ENCODE results near the gene MED13L. TPM values are rescaled to one million over a fixed set of nuclear protein-coding genes. Genes with fewer than 3 reads are reported as not detected.

The MED13L gene
- total and polyA plus RNA-seq, 2 donors (not counting 3 experiments of a cell fraction or from before 2014, with no cell fraction given) = 27.4 to 93.6 TPM

DNA sequence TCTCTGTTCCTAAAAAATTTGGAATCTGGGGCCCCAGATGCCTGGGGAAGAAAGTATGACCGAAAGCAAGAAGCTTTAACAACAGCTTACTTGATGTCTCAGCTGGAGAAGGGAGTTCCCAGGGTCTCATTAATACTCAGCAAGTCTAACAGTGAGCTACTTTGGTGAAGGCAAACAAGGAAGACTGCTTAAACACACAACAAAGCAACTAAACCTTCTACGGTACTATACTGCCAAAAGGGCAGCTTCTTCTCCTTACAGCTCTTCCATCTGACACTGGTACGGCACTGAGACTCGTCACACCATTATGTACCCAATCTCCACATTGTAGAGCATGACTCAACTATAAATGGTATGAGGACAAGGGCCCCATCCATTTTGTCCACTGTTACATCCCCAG is 213.0 kb downstream of the MED13L start:
- Histone ChIP-seq H3K4me1 (ENCODE audit: control insufficient read depth, extremely low read depth, insufficient read depth, low read length) (peaks cover 3% of the 10 kb centered on the region), H3K9me3 (replicated peaks; ENCODE audit: control insufficient read depth, insufficient read depth, low read length) (no peaks in the 10 kb centered on the region), H3K27ac (ENCODE audit: insufficient read depth, low read depth, low read length) (no peak overlapping the region), H3K4me3 (replicated peaks in 1 of 3; ENCODE audit: insufficient read depth in 1 of 3, low read depth in 1 of 3, low read length in 3 of 3) (no peak overlapping the region), H3K9ac (replicated peaks; ENCODE audit: extremely low read depth, insufficient read depth, low read length) (no peak overlapping the region), H3K9me1 (replicated peaks; ENCODE audit: control insufficient read depth, extremely low read depth, insufficient read depth, low read length) (no peaks in the 10 kb centered on the region), H4K20me1 (replicated peaks; ENCODE audit: control insufficient read depth, extremely low read depth, insufficient read depth, low read length) (peaks cover 2% of the 10 kb centered on the region), H3K27me3 (ENCODE audit: control insufficient read depth in 2 of 2, insufficient read depth in 2 of 2, low read length in 2 of 2) (no peaks in the 10 kb centered on the region), H3K36me3 (ENCODE audit: control insufficient read depth in 2 of 2, extremely low read depth in 1 of 2, insufficient read depth in 2 of 2, low read length in 2 of 2) (no peaks in the 10 kb centered on the region), H2AFZ (ENCODE audit: low read depth, low read length) (no peak overlapping the region), H3K79me2 (ENCODE audit: control insufficient read depth, insufficient read depth, low read length) (peaks cover 20% of the 10 kb centered on the region), H3K4me2 (ENCODE audit: insufficient read depth, low read length) (no peak overlapping the region)
- intact Hi-C loops (cut with micrococcal nuclease) (no loop called here), dilution Hi-C loops (cut with MboI; ENCODE audit: extremely low pct_ligation_motif_present, low sequenced_read_pairs) (no loop called here)
- FAIRE-seq (no peak), DNase-seq (ENCODE audit: low read depth, low spot score) (no peak)
- no peak for TF ChIP-seq POLR2A (IDR thresholded peaks at IDR 0.05; ENCODE audit: low read depth, low read length)
- TF ChIP-seq EZH2 (IDR thresholded peaks at IDR 0.05; ENCODE audit: borderline replicate concordance, low read depth, low read length, severe bottlenecking) = no peak
- TF ChIP-seq, protein P1, sequence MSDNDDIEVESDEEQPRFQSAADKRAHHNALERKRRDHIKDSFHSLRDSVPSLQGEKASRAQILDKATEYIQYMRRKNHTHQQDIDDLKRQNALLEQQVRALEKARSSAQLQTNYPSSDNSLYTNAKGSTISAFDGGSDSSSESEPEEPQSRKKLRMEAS (IDR thresholded peaks at IDR 0.05; ENCODE audit: insufficient read depth, insufficient read length) = no peak
- TF ChIP-seq POLR2AphosphoS5 (IDR thresholded peaks at IDR 0.05; ENCODE audit: insufficient read depth, low read depth, low read length) = no peak
- no peak for TF ChIP-seq MYC (IDR thresholded peaks at IDR 0.05; ENCODE audit: low read depth, low read length)
- no peak for TF ChIP-seq JUN (IDR thresholded peaks at IDR 0.05; ENCODE audit: borderline replicate concordance, insufficient read depth, insufficient read length, low read depth)
- TF ChIP-seq, protein P2, sequence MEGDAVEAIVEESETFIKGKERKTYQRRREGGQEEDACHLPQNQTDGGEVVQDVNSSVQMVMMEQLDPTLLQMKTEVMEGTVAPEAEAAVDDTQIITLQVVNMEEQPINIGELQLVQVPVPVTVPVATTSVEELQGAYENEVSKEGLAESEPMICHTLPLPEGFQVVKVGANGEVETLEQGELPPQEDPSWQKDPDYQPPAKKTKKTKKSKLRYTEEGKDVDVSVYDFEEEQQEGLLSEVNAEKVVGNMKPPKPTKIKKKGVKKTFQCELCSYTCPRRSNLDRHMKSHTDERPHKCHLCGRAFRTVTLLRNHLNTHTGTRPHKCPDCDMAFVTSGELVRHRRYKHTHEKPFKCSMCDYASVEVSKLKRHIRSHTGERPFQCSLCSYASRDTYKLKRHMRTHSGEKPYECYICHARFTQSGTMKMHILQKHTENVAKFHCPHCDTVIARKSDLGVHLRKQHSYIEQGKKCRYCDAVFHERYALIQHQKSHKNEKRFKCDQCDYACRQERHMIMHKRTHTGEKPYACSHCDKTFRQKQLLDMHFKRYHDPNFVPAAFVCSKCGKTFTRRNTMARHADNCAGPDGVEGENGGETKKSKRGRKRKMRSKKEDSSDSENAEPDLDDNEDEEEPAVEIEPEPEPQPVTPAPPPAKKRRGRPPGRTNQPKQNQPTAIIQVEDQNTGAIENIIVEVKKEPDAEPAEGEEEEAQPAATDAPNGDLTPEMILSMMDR (IDR thresholded peaks at IDR 0.05; ENCODE audit: extremely low read depth in 1 of 2, insufficient read depth in 1 of 2, low read depth in 1 of 2, low read length in 2 of 2) = no peak
- no peak for TF ChIP-seq GATA2 (IDR thresholded peaks at IDR 0.05; ENCODE audit: insufficient read depth, insufficient read length, low read depth, low read length)
- no peak for TF ChIP-seq FOS (IDR thresholded peaks at IDR 0.05; ENCODE audit: borderline replicate concordance, insufficient read depth, low read length)
- ChIA-PET CTCF (interaction anchor here (1.2 kb wide), 1 partner anchor 103 kb away, joined by 3 read pairs; no protein-coding TSS in a partner anchor), POLR2A (no interaction called here)
- no TSS peak for BruUV-seq (replicated peaks)
